HG03039 (cell line): ENCODE data around the gene OBSL1.
A peak's percentile ranks its signal among the peaks of the same experiment; 100 is the strongest.

ENCODE experiments used
- ATAC-seq: cut with Tn5 transposase; IDR thresholded peaks from one replicate; pipeline ENCODE4 v1.9.1; 2021; ENCODE audit warnings: mild to moderate bottlenecking, moderate library complexity; ENCODE audit not compliant: unreplicated experiment

OBSL1 gene

GRCh38 chr2:219597552-219598307 lies 26.4 kb upstream of the OBSL1 start, which contains the start of gene STK11IP:
Gene STK11IP, plus strand, starts transcription at chr2:219597857. Its CDS starts 263 bp downstream, at chr2:219598120.
- peak; percentile 88 for ATAC-seq

GRCh38 chr2:219596954-219597551 lies 25.7 kb upstream of the OBSL1 start:
- ATAC-seq = no peak

DNA sequence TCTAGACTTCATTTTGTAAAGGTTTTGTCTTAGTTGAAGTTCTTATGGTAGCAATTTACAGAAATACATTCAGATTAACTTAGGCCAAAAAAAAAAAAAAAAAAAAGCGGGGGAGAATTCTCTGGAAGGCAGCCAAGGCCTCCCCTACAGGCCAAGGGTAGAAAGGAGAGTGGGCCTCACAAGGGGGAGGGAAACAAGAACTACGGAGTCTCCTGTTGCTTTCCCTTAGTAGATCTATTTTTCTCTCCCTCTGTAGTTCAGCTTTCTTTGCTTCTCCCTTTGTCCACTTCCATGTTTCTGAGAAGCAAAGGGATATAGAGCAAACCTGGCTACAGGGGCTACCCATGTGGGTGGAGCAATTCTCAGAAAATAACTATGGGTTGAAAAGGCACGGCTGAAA lies 23.9 kb upstream of the OBSL1 start:
- no peak for ATAC-seq

DNA sequence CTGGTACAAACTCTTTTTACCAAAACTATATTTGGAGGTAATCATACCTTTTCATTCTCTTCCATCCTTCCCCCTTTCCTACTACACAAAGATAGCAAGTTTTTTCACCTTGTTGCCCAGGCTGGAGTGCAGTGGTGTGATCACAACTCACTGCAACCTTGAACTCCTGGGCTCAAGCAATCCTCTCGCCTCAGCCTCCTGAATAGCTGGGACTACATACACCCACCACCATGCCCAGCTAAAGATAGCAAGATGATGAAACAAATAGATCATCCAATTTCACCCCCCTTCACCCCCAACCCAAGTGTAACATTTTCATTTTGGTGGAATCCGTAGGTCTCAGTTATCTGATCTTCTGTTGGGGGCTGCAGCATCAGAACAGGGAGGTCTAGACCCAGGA lies 21.8 kb upstream of the OBSL1 start:
- ATAC-seq = no peak

DNA sequence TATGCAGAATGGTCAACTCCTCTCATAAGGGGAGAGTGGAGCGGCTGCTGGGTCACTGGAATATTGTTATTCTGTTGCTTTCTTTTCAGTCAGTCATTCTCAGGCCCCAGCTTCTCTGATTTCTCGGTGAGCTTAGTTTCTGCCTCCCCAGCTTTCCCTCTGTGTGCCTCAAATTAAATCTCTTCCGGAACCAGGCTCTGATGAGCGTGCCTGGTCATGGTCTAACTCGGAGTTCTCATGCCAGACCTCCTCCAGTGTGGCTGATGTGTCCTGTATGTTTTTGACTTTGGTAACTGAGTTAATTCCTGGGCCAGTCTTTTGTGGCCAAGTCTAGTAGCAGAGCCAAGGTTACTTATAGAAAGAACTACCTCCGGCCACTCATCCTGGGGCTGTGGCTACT lies 21.4 kb upstream of the OBSL1 start:
- ATAC-seq = no peak

- ATAC-seq = no peak
Observed at GRCh38 chr2:219591091-219591490, 19.8 kb upstream of the OBSL1 start.

DNA sequence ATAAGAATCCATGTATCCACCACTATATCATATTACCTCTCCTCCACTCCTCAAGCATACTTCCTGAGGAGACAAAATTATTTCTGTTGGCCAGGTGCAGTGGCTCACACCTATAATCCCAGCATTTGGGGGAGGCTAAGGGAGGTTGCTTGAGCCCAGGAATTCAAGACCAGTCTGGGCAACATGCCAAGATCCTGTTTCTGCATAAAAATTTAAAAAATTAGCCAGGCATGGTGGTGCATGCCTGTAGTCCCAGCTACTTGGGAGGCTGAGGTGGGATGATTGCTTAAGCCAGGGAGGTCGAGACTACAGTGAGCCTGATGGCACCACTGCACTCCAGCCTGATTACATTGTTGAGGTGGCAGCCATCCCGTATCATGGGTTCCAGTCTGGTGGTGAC lies 10.0 kb upstream of the OBSL1 start:
- ATAC-seq = no peak

DNA sequence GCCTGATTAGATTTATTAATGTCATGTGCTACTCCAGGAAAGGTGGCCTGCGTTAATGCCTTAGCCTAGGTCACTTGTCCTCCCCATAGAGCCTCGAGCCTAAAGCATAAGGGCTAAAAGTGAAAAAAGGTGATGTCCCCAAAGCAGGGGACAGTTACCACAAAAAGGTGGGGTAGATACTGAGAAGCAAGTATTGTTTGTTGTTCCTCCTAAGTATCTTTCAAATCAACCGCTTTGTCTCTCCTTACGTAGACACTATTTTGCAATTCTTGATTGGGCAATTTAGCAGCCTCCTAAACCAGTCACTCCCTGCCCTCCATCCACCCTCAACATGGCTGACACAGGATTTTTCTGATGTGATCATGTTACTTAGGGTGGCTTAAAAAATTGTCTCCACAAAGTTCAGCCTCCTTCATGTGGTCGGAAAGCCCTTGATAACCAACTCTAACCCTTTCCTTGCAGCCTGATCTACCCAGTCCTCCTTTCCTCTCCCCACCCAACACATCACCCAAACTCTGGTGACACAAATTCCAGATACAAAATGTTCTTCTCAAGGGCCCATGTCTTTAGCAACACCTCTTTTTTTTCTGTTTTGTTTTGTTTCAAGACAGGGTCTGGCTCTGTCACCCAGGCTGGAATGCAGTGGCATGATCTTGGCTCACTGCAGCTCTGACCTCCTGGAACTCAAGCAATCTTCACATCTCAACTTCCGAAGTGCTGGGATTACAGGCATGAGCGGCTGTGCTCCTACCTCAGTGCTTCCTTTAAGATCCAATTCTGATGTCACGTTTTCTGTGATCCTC lies 7.7 kb upstream of the OBSL1 start:
- ATAC-seq = no peak

DNA sequence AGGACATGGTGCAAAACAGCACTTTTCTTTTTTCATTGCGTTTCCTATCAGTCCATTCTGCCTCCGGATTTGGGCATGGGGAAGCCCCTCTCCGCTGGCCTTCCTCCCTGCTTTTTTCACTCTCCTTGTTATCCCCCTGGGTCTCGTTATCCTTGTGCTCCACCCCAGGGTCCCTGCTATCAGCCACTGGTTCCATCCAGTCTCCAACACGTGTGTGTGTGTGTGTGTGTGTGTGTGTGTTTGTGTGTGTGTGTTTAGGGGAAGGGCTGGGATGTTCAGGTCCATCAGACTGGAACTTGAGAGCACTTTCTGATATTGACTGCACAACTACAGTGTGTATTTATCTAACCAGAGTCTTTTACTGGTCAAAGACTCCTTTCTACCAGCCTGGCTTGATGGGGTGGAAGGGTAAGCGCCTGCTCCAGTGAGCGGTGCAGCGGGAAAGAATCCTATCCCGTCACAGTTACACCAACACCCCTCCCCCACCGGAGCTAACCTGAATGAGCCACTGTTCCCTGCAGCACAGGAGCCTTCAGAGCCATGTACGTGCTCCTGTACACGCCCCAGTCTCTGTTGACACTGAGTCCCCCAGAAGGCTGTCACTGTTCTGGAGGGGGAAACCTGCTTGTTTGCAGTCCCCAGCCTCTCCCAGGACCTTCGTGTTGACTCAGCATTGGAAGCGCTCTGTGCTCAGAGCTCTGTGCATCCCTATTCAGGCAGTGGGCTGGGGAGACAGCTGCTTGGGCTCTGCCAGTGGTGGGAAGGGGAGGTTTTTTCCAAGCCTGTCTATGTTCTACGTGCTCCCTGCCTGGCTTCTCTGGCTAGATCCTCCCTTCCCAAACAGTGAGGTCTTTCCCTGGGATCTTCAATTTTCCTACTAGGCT lies 5.4 kb upstream of the OBSL1 start:
- ATAC-seq = no peak

DNA sequence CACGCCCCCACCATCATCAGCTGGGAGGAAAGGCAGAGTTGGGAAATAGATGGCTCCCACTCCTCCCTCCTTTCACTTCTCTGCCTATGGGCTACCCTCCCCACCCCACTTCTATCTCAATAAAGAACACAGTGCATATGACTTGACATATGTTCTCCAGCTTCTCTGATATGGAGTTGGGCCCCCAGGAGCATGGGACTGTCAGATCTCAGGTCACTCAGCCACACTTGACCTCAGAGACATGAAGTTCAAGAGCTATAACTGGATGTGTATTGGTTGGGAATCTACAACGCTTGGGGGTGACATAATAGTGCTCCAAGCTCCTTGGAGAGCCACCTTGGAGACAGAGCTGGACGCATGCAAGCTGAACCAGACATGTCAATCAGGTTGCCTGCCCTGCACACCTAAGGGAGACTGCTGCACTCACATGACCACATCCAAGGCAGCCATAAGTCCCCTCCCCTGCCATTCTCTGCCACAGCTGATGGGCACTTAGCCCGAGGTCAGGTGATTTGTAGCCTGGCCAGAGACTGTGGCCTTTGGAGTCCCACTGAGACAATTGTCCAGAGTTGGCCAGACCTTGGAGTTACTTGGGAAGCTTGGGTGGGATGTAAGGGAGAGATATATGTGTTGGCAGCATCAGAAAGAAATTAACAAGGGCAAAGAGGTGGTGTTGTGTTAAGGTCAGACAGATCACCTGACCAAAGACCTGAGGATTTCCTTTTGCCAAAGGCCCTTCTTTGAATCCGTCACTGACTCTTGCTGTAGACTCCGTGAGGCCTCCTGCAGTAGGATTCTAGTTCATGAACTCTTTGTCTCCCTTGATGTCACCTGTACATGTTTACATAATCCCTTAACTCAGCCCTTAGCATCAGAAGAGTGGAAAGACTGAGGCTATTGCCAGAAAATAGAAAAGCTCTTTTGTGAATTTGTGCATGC lies 4.5 kb upstream of the OBSL1 start:
- no peak for ATAC-seq

DNA sequence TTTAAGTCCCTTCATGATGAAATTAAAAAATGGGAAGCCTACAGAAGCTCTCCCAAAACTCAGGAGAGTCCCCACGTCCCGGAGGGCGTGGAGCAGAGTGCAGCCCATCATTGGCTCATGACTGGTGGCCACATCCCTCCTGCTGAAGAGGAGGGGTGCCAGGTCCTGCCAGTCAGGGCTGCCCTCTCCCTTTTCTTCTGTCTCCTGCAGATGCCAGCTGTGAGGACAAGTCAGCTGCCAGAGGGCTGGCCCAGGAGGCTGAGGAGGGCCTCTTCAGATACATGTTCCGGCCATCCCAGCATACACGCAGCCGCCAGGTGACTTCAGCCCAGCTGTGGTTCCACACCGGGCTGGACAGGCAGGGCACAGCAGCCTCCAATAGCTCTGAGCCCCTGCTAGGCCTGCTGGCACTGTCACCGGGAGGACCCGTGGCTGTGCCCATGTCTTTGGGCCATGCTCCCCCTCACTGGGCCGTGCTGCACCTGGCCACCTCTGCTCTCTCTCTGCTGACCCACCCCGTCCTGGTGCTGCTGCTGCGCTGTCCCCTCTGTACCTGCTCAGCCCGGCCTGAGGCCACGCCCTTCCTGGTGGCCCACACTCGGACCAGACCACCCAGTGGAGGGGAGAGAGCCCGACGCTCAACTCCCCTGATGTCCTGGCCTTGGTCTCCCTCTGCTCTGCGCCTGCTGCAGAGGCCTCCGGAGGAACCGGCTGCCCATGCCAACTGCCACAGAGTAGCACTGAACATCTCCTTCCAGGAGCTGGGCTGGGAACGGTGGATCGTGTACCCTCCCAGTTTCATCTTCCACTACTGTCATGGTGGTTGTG lies 3.4 kb upstream of the OBSL1 start:
- no peak for ATAC-seq

GRCh38 chr2:219573166-219573565 lies 1.8 kb upstream of the OBSL1 start:
- no peak for ATAC-seq

- no peak for ATAC-seq
Observed at GRCh38 chr2:219572237-219573001, 1.1 kb upstream of the OBSL1 start, which contains the start of gene INHA. Gene INHA, plus strand, starts transcription at chr2:219572310. Its CDS starts 65 bp downstream, at chr2:219572375.

GRCh38 chr2:219570924-219571310 lies 422 bp downstream of the OBSL1 start:
- ATAC-seq = no peak

- ATAC-seq = no peak
Observed at GRCh38 chr2:219570194-219570923, 980 bp downstream of the OBSL1 start.

DNA sequence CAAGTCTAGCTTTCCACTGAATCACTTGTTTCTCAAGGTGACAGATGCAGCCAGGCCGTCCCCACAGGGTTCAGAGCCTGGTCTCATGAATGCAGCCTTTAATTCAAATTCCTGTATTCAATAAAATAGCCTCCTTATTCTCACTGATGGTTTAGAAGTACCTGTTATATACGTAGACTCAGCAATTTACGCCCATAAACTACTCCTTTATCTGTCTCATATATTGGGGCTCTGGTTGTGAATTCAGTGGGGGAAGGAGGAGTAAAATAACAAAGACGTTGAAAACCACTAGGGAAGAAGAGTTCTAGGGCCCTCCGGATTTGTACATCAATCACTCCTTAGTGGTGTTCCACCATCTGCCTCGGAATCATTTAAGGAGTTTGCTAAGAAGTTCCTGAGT lies 1.7 kb downstream of the OBSL1 start:
- ATAC-seq = no peak

- ATAC-seq = no peak
Observed at GRCh38 chr2:219569041-219569440, 2.3 kb downstream of the OBSL1 start.
